ENCODE measurements around the gene GALNT14. TPM values are rescaled to one million over a fixed set of nuclear protein-coding genes. Genes with fewer than 3 reads are reported as not detected.

The GALNT14 gene
- total RNA-seq, 1 donor from 2014 or later, result 54.6 TPM

- H3K27me3 ChIP-seq (ENCODE audit: control insufficient read depth, insufficient read depth, low read length), result no peaks in the 10 kb centered on the region
- no peak overlapping the region for H3K4me3 ChIP-seq (ENCODE audit: low read depth, low read length)
- TF ChIP-seq CTCF (IDR thresholded peaks at IDR 0.05; ENCODE audit: insufficient read depth, low read length, poor library complexity, severe bottlenecking), result no peak
- DNase-seq (ENCODE audit: low read depth), result no peak
- H3K36me3 ChIP-seq (ENCODE audit: control insufficient read depth, insufficient read depth, low read length), result no peaks in the 10 kb centered on the region
These were observed 48.6 kb downstream of the GALNT14 start for GRCh38 chr2:31089645-31090044.

GRCh38 chr2:31088504-31089195, 49.6 kb downstream of the GALNT14 start:
- Histone ChIP-seq H3K4me3 (ENCODE audit: low read depth, low read length) (no peak overlapping the region), H3K27me3 (ENCODE audit: control insufficient read depth, insufficient read depth, low read length) (no peaks in the 10 kb centered on the region), H3K36me3 (ENCODE audit: control insufficient read depth, insufficient read depth, low read length) (no peaks in the 10 kb centered on the region)
- DNase-seq (ENCODE audit: low read depth), result no peak
- no peak for TF ChIP-seq CTCF (IDR thresholded peaks at IDR 0.05; ENCODE audit: insufficient read depth, low read length, poor library complexity, severe bottlenecking)

- no peak for DNase-seq (ENCODE audit: low read depth)
- Histone ChIP-seq H3K36me3 (ENCODE audit: control insufficient read depth, insufficient read depth, low read length) (no peaks in the 10 kb centered on the region), H3K4me3 (ENCODE audit: low read depth, low read length) (no peak overlapping the region), H3K27me3 (ENCODE audit: control insufficient read depth, insufficient read depth, low read length) (no peaks in the 10 kb centered on the region)
- TF ChIP-seq CTCF (IDR thresholded peaks at IDR 0.05; ENCODE audit: insufficient read depth, low read length, poor library complexity, severe bottlenecking), result no peak
These were observed 50.7 kb downstream of the GALNT14 start for GRCh38 chr2:31087491-31087890.

GRCh38 chr2:31086590-31086989, 51.6 kb downstream of the GALNT14 start:
- no peak overlapping the region for H3K4me3 ChIP-seq (ENCODE audit: low read depth, low read length)
- no peaks in the 10 kb centered on the region for H3K36me3 ChIP-seq (ENCODE audit: control insufficient read depth, insufficient read depth, low read length)
- H3K27me3 ChIP-seq (ENCODE audit: control insufficient read depth, insufficient read depth, low read length), result no peaks in the 10 kb centered on the region
- no peak for TF ChIP-seq CTCF (IDR thresholded peaks at IDR 0.05; ENCODE audit: insufficient read depth, low read length, poor library complexity, severe bottlenecking)
- DNase-seq (ENCODE audit: low read depth), result no peak

- no peak for DNase-seq (ENCODE audit: low read depth)
These were observed 54.8 kb downstream of the GALNT14 start for GRCh38 chr2:31083234-31083993.

More at GRCh38 chr2:31083234-31083993, 54.8 kb downstream of the GALNT14 start:
- no peak overlapping the region for H3K4me3 ChIP-seq (ENCODE audit: low read depth, low read length)
- no peaks in the 10 kb centered on the region for H3K36me3 ChIP-seq (ENCODE audit: control insufficient read depth, insufficient read depth, low read length)
- TF ChIP-seq CTCF (IDR thresholded peaks at IDR 0.05; ENCODE audit: insufficient read depth, low read length, poor library complexity, severe bottlenecking), result no peak
- no peaks in the 10 kb centered on the region for H3K27me3 ChIP-seq (ENCODE audit: control insufficient read depth, insufficient read depth, low read length)

Measured in kidney epithelial cell (primary cell).